NB4 (cell line): ENCODE data around the gene RHEBL1.

Experiments used
- CTCF ChIP-seq: IDR thresholded peaks from one replicate; pipeline ENCODE4 v1.5.1; 2012; ENCODE audit warnings: low read depth, low read length
- POLR2A ChIP-seq: IDR thresholded peaks from 2 replicates; pipeline ENCODE4 v1.6.1; 2011; ENCODE audit warnings: mild to moderate bottlenecking; ENCODE audit not compliant: insufficient read length; ENCODE audit errors: extremely low read depth

- TF ChIP-seq POLR2A (no peak), CTCF (no peak)
These were observed 15.3 kb downstream of the RHEBL1 start for GRCh38 chr12:49054524-49054923.
